T-helper 17 cell (primary cell): ENCODE results near the gene CROCC2. TPM values are rescaled to one million over a fixed set of nuclear protein-coding genes. Genes with fewer than 3 reads are reported as not detected.

Experiments
- ATAC-seq: fragments of 150-1000 bp; cut with Tn5 transposase; 2 replicates; pipeline ENCODE4 v1.10.0; 2021; ENCODE audit warnings: mild to moderate bottlenecking, moderate library complexity
- DNase-seq, 3 donors: peaks; one replicate each; pipeline versions ENCODE4 v3.0.0 to v3.0.0-alpha.2; 2020 to 2021
- H3K9me3 ChIP-seq: one replicate; pipeline ENCODE4 v1.7.0; 2013; ENCODE audit warnings: low read length, mild to moderate bottlenecking; ENCODE audit not compliant: control insufficient read depth, poor library complexity, severe bottlenecking
- H3K27ac Mint-ChIP-seq: one replicate; pipeline ENCODE4 v1.8.0; 2022; ENCODE audit warnings: mild to moderate bottlenecking, moderate library complexity, mixed read lengths
- H3K27me3 Mint-ChIP-seq: one replicate; pipeline ENCODE4 v1.8.0; 2022; ENCODE audit warnings: mixed read lengths
- H3K36me3 Mint-ChIP-seq: one replicate; pipeline ENCODE4 v1.8.0; 2022; ENCODE audit warnings: low read depth, mixed read lengths
- H3K4me1 Mint-ChIP-seq: one replicate; pipeline ENCODE4 v1.8.0; 2022; ENCODE audit warnings: mild to moderate bottlenecking, mixed read lengths
- H3K4me3 Mint-ChIP-seq: one replicate; pipeline ENCODE4 v1.8.0; 2022; ENCODE audit warnings: mild to moderate bottlenecking, moderate library complexity, mixed read lengths
- total RNA-seq, 4 donors: library from RNA in 2 of 4; stranded (reverse) in 2 of 4; gene quantifications; one replicate each; pipeline ENCODE4 v1.2.3 and lab custom pipeline; 2022 to 2026

The CROCC2 gene
- total RNA-seq: not detected
- total RNA-seq (lab: John Stamatoyannopoulos, UW): 0 reads per million in 2 donors

DNA sequence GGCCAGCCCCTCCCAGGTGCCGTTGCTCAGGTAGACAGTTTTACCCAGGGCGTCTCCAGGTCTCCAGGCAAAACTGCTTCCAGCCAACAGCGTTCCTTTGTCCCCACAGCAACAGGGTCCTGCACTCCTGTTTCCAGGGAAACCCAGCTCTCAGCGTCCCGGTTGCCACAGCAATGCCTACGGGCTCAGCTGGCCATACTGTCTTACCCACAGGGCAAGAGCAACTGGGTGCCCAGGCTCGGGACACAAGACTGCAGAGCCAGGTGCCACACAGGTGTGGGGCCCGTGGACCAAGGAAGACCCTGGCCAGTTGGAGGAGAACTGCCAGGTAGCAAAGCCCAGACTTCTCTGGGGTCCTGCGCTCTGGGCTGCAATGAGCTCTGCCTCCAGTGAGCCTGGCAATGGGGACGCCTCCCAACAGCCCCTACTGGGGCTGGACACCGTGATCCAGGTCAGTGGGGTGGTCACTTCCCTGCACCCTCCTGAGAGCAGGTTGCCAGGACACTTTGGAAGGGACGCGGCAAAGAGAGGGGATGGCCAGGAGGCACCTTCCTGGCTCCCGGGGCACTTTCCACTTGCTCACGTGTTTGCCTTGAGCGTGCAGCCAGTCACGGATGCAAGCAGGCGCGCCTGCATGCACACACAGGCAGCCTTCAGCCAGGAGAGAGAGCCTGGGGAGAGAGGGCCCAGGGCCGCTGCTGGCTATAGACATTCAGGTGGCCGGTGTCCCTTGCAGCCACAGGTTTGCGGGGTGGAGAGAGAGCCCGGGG is at the start of gene CROCC2:
CROCC2 (plus strand) TSS at position 196 of the 770 bp plus-strand sequence; CDS start at position 374, 178 bp downstream.
- DNase-seq: no peak

GRCh38 chr2:240857039-240858008 is 48.8 kb upstream of the CROCC2 start:
- DNase-seq: no peak
- no peaks in the 10 kb centered on the region for H3K9me3 ChIP-seq

More for the DNA sequence above, at the start of gene CROCC2:
- Mint-ChIP-seq H3K27me3 (peaks cover 34% of the 10 kb centered on the region), H3K27ac (no peak within 1 kb of the TSS), H3K36me3 (no peaks in the 10 kb centered on the region), H3K4me1 (no peaks in the 10 kb centered on the region), H3K4me3 (no peak within 1 kb of the TSS)
- ATAC-seq: no peak
- H3K9me3 ChIP-seq: no peaks in the 10 kb centered on the region

GRCh38 chr2:240858321-240858720 is 47.8 kb upstream of the CROCC2 start:
- peaks cover 19% of the 10 kb centered on the region for H3K27me3 Mint-ChIP-seq
- ATAC-seq: no peak
- no peaks in the 10 kb centered on the region for H3K9me3 ChIP-seq
- DNase-seq: no peak
- H3K36me3 Mint-ChIP-seq: no peaks in the 10 kb centered on the region
- H3K4me3 Mint-ChIP-seq: no peak overlapping the region
- H3K27ac Mint-ChIP-seq: peak overlapping the region; percentile 45
- no peaks in the 10 kb centered on the region for H3K4me1 Mint-ChIP-seq

More at GRCh38 chr2:240857039-240858008, 48.8 kb upstream of the CROCC2 start:
- Mint-ChIP-seq H3K27ac (peak overlapping the region; percentile 45), H3K4me3 (no peak overlapping the region), H3K36me3 (no peaks in the 10 kb centered on the region), H3K4me1 (no peaks in the 10 kb centered on the region), H3K27me3 (peaks cover 19% of the 10 kb centered on the region)
- ATAC-seq: no peak

- Mint-ChIP-seq H3K4me3 (no peak overlapping the region), H3K27ac (no peak overlapping the region), H3K4me1 (no peaks in the 10 kb centered on the region), H3K27me3 (peaks cover 25% of the 10 kb centered on the region), H3K36me3 (no peaks in the 10 kb centered on the region)
- ATAC-seq (no peak), DNase-seq (no peak)
- no peaks in the 10 kb centered on the region for H3K9me3 ChIP-seq
Observed at GRCh38 chr2:240858871-240859270, 47.3 kb upstream of the CROCC2 start.

- H3K27ac Mint-ChIP-seq: no peak overlapping the region
- no peaks in the 10 kb centered on the region for H3K4me1 Mint-ChIP-seq
- peaks cover 37% of the 10 kb centered on the region for H3K27me3 Mint-ChIP-seq
- no peak overlapping the region for H3K4me3 Mint-ChIP-seq
- ATAC-seq: no peak
- H3K9me3 ChIP-seq: no peaks in the 10 kb centered on the region
- no peak for DNase-seq
- no peaks in the 10 kb centered on the region for H3K36me3 Mint-ChIP-seq
Observed at GRCh38 chr2:240861547-240861946, 44.6 kb upstream of the CROCC2 start.

- H3K9me3 ChIP-seq: no peaks in the 10 kb centered on the region
- ATAC-seq (no peak), DNase-seq (no peak)
- peak overlapping the region; percentile 53 for H3K27ac Mint-ChIP-seq
- no peak overlapping the region for H3K4me3 Mint-ChIP-seq
- H3K36me3 Mint-ChIP-seq: no peaks in the 10 kb centered on the region
- peaks cover 46% of the 10 kb centered on the region for H3K27me3 Mint-ChIP-seq
- no peaks in the 10 kb centered on the region for H3K4me1 Mint-ChIP-seq
Observed at GRCh38 chr2:240864475-240864874, 41.7 kb upstream of the CROCC2 start.

DNA sequence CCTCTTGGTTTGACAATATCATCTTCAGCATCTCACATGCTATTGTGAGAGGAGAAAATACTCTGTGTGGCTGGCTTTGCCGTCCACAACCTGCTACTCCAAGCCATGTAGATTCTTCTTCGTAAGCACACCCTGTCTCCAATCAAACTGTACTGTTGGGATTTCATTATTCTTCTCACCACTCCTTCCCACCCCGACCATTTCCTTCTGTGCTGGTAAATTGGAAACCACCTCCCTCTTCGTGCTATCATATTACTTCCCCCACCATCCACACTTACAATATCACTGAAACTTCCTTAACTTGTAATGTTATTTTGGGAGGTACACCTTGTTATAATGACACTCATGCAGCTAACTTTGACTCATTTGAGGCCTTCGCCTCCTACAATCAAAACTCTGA is 40.7 kb upstream of the CROCC2 start:
- DNase-seq (no peak), ATAC-seq (no peak)
- H3K27me3 Mint-ChIP-seq: peaks cover 43% of the 10 kb centered on the region

DNA sequence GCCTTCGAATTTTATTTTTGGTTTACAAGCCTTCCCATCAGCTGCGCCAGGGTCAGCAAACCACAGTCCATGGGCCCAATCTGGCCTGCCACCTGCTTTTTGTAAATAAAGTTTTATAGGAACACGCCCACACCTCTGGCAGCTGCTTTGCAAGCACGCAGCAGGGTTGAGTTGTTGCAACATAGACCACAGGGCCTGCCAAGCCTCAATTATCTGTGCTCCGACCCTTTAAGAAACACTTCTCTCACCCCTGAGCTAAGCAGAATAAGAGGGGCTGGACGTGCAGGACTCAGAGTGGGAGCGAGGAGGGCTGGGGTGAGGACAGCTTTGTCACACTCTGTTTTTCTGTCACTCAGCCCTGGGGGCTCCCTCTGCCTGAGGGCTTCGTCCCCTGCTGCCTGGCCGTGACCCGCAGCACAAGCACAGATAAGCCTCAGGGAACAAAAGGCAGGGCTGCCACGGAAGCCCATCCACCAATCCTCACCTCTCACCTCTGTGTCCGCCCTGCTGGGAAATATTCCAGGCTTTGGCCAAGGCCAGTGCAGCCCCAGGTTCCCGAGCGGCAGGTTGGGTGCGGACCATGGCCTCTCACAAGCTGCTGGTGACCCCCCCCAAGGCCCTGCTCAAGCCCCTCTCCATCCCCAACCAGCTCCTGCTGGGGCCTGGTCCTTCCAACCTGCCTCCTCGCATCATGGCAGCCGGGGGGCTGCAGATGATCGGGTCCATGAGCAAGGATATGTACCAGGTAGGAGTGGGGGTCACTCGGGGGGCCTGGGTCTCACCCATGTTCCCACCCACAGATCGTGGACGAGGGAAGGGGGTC is 37.6 kb upstream of the CROCC2 start, which contains the start of gene AGXT:
AGXT (plus strand) TSS at position 539 of the 823 bp plus-strand sequence; CDS start at position 581, 42 bp downstream.
- Mint-ChIP-seq H3K36me3 (no peaks in the 10 kb centered on the region), H3K4me3 (no peak within 1 kb of the TSS), H3K27ac (no peak within 1 kb of the TSS), H3K4me1 (no peaks in the 10 kb centered on the region), H3K27me3 (peaks cover 34% of the 10 kb centered on the region)
- DNase-seq: no peak
- no peak for ATAC-seq
- no peaks in the 10 kb centered on the region for H3K9me3 ChIP-seq

More for the DNA sequence above, 40.7 kb upstream of the CROCC2 start:
- Mint-ChIP-seq H3K27ac (no peak overlapping the region), H3K4me3 (no peak overlapping the region), H3K36me3 (no peaks in the 10 kb centered on the region), H3K4me1 (no peaks in the 10 kb centered on the region)
- no peaks in the 10 kb centered on the region for H3K9me3 ChIP-seq

DNA sequence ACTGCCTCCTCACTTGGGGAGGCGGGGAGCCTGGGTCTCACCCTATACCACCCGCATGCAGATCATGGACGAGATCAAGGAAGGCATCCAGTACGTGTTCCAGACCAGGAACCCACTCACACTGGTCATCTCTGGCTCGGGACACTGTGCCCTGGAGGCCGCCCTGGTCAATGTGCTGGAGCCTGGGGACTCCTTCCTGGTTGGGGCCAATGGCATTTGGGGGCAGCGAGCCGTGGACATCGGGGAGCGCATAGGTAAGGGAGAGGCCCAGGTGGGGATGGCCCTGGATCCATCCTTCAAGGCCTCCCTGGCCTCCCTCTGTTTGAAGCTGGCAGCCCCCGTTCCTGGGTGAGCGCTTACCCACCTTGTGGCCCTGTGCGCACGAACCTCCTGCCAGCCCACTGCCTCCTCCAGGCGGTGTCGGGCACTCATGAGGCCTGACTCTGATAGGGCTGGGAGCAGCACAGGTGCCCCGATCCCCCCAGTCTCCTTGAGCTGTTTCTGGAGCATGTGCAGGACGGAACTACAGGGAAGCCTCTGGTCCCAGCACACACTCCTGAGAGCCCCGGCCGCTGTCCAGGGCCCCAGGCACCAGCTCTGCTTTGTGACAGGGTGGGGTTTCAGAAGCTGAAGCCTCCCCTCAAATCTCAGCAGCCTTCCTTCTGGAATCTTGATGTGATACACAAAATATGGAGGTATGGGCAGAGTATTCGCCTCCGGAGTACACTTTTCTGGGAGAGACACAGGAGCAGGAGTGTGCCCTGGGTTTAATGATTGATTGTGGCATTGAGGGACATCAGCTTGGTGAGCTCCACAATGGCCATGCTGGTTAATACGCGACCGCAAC is 36.8 kb upstream of the CROCC2 start:
- peaks cover 25% of the 10 kb centered on the region for H3K27me3 Mint-ChIP-seq
- no peak overlapping the region for H3K27ac Mint-ChIP-seq
- ATAC-seq (no peak), DNase-seq (no peak)
- no peaks in the 10 kb centered on the region for H3K36me3 Mint-ChIP-seq
- no peaks in the 10 kb centered on the region for H3K9me3 ChIP-seq
- H3K4me1 Mint-ChIP-seq: no peaks in the 10 kb centered on the region
- H3K4me3 Mint-ChIP-seq: no peak overlapping the region

DNA sequence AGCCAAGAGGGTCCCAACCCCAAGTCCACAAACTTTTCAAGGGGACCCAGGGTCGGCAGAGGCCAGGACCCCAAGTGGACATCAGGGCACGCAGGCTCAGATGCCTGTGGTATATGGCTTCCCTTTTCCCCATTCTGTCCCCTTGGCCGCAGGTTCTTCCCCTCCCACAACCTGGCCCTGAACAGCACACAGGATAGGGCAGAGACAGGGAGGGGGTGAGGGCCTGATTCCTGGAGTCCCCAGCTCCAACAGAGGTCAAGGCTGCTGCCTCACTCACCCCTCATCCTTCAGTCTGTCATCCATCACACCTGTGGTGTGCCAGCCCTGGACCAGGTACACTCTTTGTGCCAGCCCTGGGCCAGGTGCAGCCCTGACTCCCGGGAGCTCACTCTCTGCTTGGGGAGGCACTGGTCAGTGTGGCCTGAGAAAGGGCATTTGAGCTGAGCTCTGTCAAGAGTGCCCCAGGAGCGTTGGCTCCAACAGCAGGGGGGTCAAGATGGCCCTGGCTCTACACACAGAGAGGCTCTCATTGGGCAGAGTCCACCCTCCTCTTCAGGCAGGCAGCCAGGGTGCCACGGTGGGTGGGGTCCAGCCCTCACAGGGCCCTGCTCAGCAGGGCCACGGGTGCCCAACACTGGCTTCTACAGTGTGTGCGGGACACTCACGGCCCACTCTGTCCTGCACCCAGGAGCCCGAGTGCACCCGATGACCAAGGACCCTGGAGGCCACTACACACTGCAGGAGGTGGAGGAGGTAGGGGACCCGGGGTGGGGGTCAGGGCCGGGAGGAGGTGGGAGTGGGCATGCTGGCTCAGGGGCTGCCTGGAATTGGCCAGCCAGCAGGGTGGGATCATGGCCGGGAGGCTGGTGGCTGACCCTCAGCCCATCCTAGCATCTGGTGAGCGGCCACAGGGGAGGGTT is 35.9 kb upstream of the CROCC2 start:
- Mint-ChIP-seq H3K27ac (no peak overlapping the region), H3K27me3 (peaks cover 24% of the 10 kb centered on the region), H3K4me1 (no peaks in the 10 kb centered on the region), H3K4me3 (no peak overlapping the region), H3K36me3 (no peaks in the 10 kb centered on the region)
- DNase-seq: no peak
- ATAC-seq: no peak
- H3K9me3 ChIP-seq: no peaks in the 10 kb centered on the region
